Measurements from ENCODE around the gene SPEM2.

- TF ChIP-seq, protein P1, sequence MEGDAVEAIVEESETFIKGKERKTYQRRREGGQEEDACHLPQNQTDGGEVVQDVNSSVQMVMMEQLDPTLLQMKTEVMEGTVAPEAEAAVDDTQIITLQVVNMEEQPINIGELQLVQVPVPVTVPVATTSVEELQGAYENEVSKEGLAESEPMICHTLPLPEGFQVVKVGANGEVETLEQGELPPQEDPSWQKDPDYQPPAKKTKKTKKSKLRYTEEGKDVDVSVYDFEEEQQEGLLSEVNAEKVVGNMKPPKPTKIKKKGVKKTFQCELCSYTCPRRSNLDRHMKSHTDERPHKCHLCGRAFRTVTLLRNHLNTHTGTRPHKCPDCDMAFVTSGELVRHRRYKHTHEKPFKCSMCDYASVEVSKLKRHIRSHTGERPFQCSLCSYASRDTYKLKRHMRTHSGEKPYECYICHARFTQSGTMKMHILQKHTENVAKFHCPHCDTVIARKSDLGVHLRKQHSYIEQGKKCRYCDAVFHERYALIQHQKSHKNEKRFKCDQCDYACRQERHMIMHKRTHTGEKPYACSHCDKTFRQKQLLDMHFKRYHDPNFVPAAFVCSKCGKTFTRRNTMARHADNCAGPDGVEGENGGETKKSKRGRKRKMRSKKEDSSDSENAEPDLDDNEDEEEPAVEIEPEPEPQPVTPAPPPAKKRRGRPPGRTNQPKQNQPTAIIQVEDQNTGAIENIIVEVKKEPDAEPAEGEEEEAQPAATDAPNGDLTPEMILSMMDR (IDR thresholded peaks at IDR 0.05; ENCODE audit: poor library complexity) = no peak
- no peak for TF ChIP-seq EZH2 (IDR thresholded peaks at IDR 0.05; ENCODE audit: borderline replicate concordance)
These were observed 18.4 kb downstream of the SPEM2 start for GRCh38 chr17:7443499-7444485.
